Parathyroid adenoma (tissue), 2 donors: ENCODE data around the gene PFKFB4.
A peak's percentile ranks its signal among the peaks of the same experiment; 100 is the strongest.

Experiments used
- H2AFZ ChIP-seq: fragments of 300-600 bp; sonication (generic); one replicate; pipeline ENCODE4 v1.7.0; 2017; ENCODE audit warnings: antibody characterized with exemption, mild to moderate bottlenecking
- H3K27ac ChIP-seq: fragments of 300-600 bp; sonication (generic); one replicate; pipeline ENCODE4 v1.7.0; 2017
- H3K27me3 ChIP-seq: fragments of 300-600 bp; sonication (generic); one replicate; pipeline ENCODE4 v1.7.0; 2017; ENCODE audit warnings: low read length; ENCODE audit not compliant: control insufficient read depth, insufficient read depth
- H3K36me3 ChIP-seq: fragments of 300-600 bp; sonication (generic); one replicate; pipeline ENCODE4 v1.7.0; 2017; ENCODE audit warnings: low read length; ENCODE audit not compliant: control insufficient read depth, insufficient read depth
- H3K4me1 ChIP-seq: fragments of 300-600 bp; sonication (generic); one replicate; pipeline ENCODE4 v1.7.0; 2017; ENCODE audit warnings: control low read depth
- H3K4me2 ChIP-seq: fragments of 300-600 bp; sonication (generic); one replicate; pipeline ENCODE4 v1.7.0; 2017; ENCODE audit warnings: low read length
- H3K4me3 ChIP-seq: fragments of 300-600 bp; sonication (generic); one replicate; pipeline ENCODE4 v1.7.0; 2017; ENCODE audit warnings: low read depth, low read length
- H3K79me2 ChIP-seq: fragments of 300-600 bp; sonication (generic); one replicate; pipeline ENCODE4 v1.7.0; 2017; ENCODE audit warnings: control low read depth
- H3K9ac ChIP-seq: fragments of 300-600 bp; sonication (generic); one replicate; pipeline ENCODE4 v1.7.0; 2017; ENCODE audit warnings: mild to moderate bottlenecking
- H3K9me3 ChIP-seq: fragments of 300-600 bp; sonication (generic); one replicate; pipeline ENCODE4 v1.7.0; 2017; ENCODE audit warnings: low read length; ENCODE audit not compliant: control insufficient read depth
- TF ChIP-seq, protein P1 (sequence below): fragments of 300-600 bp; sonication (generic); IDR thresholded peaks from one replicate; pipeline ENCODE4 v1.7.0; 2017; ENCODE audit warnings: antibody characterized with exemption, mild to moderate bottlenecking
- donor health status: primary hyperparathyroidism.

The PFKFB4 gene

DNA sequence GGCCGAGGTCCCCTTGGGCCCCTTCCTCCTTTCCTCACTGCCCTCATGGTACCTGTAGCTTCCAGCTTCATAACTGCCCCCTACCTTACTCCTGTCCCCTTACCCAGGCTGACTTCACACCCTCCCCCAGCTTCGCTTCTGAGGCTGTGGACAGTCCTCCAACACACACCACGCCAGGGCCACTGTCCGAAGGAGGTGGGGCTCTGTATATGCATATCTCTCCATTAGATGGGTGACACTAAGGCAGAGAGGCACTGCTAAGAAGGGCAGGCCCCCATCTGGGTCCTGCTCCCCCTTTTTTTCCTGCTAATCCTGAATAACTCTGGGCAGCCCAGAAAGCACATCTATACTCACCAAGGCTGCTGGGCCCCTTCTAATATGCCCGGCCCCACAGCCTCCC, 39.6 kb upstream of the PFKFB4 start:
- H3K4me2 ChIP-seq, result no peak overlapping the region
- TF ChIP-seq, protein P1, sequence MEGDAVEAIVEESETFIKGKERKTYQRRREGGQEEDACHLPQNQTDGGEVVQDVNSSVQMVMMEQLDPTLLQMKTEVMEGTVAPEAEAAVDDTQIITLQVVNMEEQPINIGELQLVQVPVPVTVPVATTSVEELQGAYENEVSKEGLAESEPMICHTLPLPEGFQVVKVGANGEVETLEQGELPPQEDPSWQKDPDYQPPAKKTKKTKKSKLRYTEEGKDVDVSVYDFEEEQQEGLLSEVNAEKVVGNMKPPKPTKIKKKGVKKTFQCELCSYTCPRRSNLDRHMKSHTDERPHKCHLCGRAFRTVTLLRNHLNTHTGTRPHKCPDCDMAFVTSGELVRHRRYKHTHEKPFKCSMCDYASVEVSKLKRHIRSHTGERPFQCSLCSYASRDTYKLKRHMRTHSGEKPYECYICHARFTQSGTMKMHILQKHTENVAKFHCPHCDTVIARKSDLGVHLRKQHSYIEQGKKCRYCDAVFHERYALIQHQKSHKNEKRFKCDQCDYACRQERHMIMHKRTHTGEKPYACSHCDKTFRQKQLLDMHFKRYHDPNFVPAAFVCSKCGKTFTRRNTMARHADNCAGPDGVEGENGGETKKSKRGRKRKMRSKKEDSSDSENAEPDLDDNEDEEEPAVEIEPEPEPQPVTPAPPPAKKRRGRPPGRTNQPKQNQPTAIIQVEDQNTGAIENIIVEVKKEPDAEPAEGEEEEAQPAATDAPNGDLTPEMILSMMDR, result no peak
- peaks cover 7% of the 10 kb centered on the region for H3K4me1 ChIP-seq
- H3K79me2 ChIP-seq, result no peaks in the 10 kb centered on the region
- H3K27ac ChIP-seq, result no peak overlapping the region
- H3K4me3 ChIP-seq, result no peak overlapping the region
- H3K27me3 ChIP-seq, result no peaks in the 10 kb centered on the region
- no peak overlapping the region for H2AFZ ChIP-seq
- H3K9me3 ChIP-seq, result no peaks in the 10 kb centered on the region
- H3K36me3 ChIP-seq, result no peaks in the 10 kb centered on the region
- H3K9ac ChIP-seq, result no peak overlapping the region

DNA sequence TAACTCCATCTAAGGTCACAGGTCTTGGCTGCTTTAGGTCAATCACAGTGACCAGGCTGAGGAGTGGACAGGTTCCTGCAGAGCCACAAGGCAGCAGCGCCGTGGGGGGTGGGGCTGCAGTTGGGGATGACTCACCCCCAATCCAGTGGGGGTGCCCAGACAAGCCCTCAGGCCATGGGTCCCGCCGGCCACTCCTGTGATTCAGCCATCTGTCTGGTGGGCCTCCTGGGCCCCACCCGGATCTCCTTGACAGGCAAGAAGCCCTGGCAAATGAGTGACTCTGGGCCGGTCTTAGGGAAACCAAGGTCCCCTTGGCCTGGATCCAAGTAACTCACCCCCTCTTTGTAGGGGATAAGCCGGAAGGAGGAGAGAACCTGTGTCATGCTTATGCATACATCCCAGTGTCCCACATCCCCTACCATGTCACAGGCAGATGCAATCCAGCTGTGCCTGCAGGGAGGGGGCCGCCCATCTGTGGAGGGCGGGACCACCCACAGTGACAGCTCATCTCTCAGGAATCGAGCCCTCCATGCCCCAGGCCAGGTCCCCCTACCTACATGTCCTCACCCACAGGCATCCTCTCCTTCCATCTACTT, 39.0 kb upstream of the PFKFB4 start:
- Histone ChIP-seq H3K79me2 (no peaks in the 10 kb centered on the region), H2AFZ (no peak overlapping the region), H3K9me3 (no peaks in the 10 kb centered on the region), H3K36me3 (no peaks in the 10 kb centered on the region), H3K27me3 (no peaks in the 10 kb centered on the region), H3K4me1 (peaks cover 7% of the 10 kb centered on the region), H3K9ac (no peak overlapping the region), H3K27ac (no peak overlapping the region), H3K4me2 (no peak overlapping the region), H3K4me3 (no peak overlapping the region)
- TF ChIP-seq, protein P1, result no peak

GRCh38 chr3:48595075-48595525, 38.5 kb upstream of the PFKFB4 start, which contains the start of gene COL7A1:
COL7A1 (minus strand) TSS chr3:48595329; CDS start chr3:48595159, 170 bp downstream.
- TF ChIP-seq, protein P1, result no peak
- Histone ChIP-seq H3K9ac (no peak within 1 kb of the TSS), H3K9me3 (no peaks in the 10 kb centered on the region), H3K27me3 (no peaks in the 10 kb centered on the region), H3K4me2 (no peak within 1 kb of the TSS), H3K27ac (no peak within 1 kb of the TSS), H3K79me2 (no peaks in the 10 kb centered on the region), H3K36me3 (no peaks in the 10 kb centered on the region), H2AFZ (peak within 1 kb of the TSS; percentile 53), H3K4me3 (no peak within 1 kb of the TSS), H3K4me1 (peaks cover 7% of the 10 kb centered on the region)

GRCh38 chr3:48594417-48595049, 37.9 kb upstream of the PFKFB4 start:
- H3K9ac ChIP-seq, result no peak overlapping the region
- H3K36me3 ChIP-seq, result no peaks in the 10 kb centered on the region
- H3K79me2 ChIP-seq, result no peaks in the 10 kb centered on the region
- H3K27ac ChIP-seq, result no peak overlapping the region
- no peak overlapping the region for H3K4me3 ChIP-seq
- H3K9me3 ChIP-seq, result no peaks in the 10 kb centered on the region
- H3K4me2 ChIP-seq, result no peak overlapping the region
- peak overlapping the region; percentile 53 for H2AFZ ChIP-seq
- H3K27me3 ChIP-seq, result no peaks in the 10 kb centered on the region
- peaks cover 7% of the 10 kb centered on the region for H3K4me1 ChIP-seq
- TF ChIP-seq, protein P1, result no peak

DNA sequence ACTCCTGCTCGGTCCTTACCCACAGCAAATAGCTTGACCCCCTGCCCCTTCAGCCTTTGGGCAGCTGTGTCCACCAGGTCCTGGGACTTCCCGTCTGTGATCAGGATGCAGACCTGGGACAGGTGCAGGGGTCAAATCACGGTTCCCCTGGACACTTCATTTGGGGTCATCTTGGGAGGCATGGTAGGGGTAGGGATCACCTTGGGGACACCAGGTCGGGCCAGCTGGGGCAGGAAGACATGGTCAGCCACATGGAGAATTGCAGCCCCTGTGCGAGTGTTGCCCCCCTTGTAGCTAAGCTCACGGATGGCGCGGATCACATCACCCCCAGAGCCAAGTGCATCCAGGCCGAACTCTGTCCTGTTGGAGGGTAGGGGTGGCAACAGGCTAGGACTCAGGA, 36.7 kb upstream of the PFKFB4 start:
- Histone ChIP-seq H2AFZ (no peak overlapping the region), H3K4me1 (peaks cover 7% of the 10 kb centered on the region), H3K9me3 (no peaks in the 10 kb centered on the region), H3K4me3 (no peak overlapping the region), H3K27me3 (no peaks in the 10 kb centered on the region), H3K9ac (no peak overlapping the region), H3K36me3 (no peaks in the 10 kb centered on the region), H3K79me2 (no peaks in the 10 kb centered on the region), H3K4me2 (no peak overlapping the region), H3K27ac (no peak overlapping the region)
- TF ChIP-seq, protein P1, result no peak
